ENCODE data around the gene MAPK6. TPM values are rescaled to one million over a fixed set of nuclear protein-coding genes. Genes with fewer than 3 reads are reported as not detected.

The MAPK6 gene
- total and polyA plus RNA-seq, 9 of the 15 experiments (the other 6 are each of a cell fraction or from before 2014, with no cell fraction given): 28.5 to 97.1 (median 74.0) TPM

- TF ChIP-seq AFF4 (CRISPR knock-in tag; IDR thresholded peaks at IDR 0.05) (0 out of 2 replicates have a peak, but pooled peaks have one; percentile 50), DEAF1 (CRISPR knock-in tag; IDR thresholded peaks at IDR 0.05) (peak; percentile 83), CTCF (IDR thresholded peaks at IDR 0.05 in 2 of 3, conservative IDR thresholded peaks at IDR 0.05 in 1 of 3; ENCODE audit: insufficient read depth in 2 of 3, low read depth in 1 of 3, low read length in 3 of 3) (peak; percentile 52 to 85 (median 66); a peak in 5 of 6 replicates), ZNF143 (CRISPR knock-in tag; IDR thresholded peaks at IDR 0.05) (no peak), SOX6 (IDR thresholded peaks at IDR 0.05) (peak; percentile 70; the same call in 1 of the 2 replicates), MTF1 (CRISPR knock-in tag; IDR thresholded peaks at IDR 0.05; ENCODE audit: borderline replicate concordance) (no peak), PREB (CRISPR knock-in tag; IDR thresholded peaks at IDR 0.05) (no peak), PYGO2 (tag; IDR thresholded peaks at IDR 0.05) (0 out of 2 replicates have a peak, but pooled peaks have one; percentile 27), ZNF778 (CRISPR knock-in tag; IDR thresholded peaks at IDR 0.05) (no peak), ZNF324 (CRISPR knock-in tag; IDR thresholded peaks at IDR 0.05) (no peak), UBTF (IDR thresholded peaks at IDR 0.05; ENCODE audit: borderline replicate concordance in 1 of 2, low read depth in 2 of 2, low read length in 2 of 2) (no peak), MTA3 (IDR thresholded peaks at IDR 0.05; ENCODE audit: borderline replicate concordance) (peak; percentile 55; the same call in 1 of the 2 replicates), HMG20B (CRISPR knock-in tag; IDR thresholded peaks at IDR 0.05) (no peak), ETV6 (IDR thresholded peaks at IDR 0.05; ENCODE audit: borderline replicate concordance in 1 of 2, low read depth in 2 of 2, low read length in 1 of 2) (no peak), ETV6 (CRISPR knock-in tag; IDR thresholded peaks at IDR 0.05; ENCODE audit: borderline replicate concordance) (no peak), ZNF134 (CRISPR knock-in tag; conservative IDR thresholded peaks at IDR 0.05) (no peak)
Observed at GRCh38 chr15:51982013-51982769, 36.8 kb upstream of the MAPK6 start (continued).

Data from K562 (cell line).